Hepatocyte (in vitro differentiated cells): ENCODE data around the gene ITM2B. TPM values are rescaled to one million over a fixed set of nuclear protein-coding genes. Genes with fewer than 3 reads are reported as not detected.

Experiments used
- DNase-seq: peaks from one replicate; pipeline ENCODE4 v3.0.0-alpha.2; 2016; ENCODE audit warnings: low spot score
- H2AFZ ChIP-seq: fragments of 200-600 bp; sonication (generic); 2 replicates; pipeline ENCODE4 v1.6.0; 2016; ENCODE audit warnings: antibody characterized with exemption, mild to moderate bottlenecking
- H3K27ac ChIP-seq: fragments of 200-600 bp; sonication (generic); 2 replicates; pipeline ENCODE4 v1.5.1; 2016; ENCODE audit warnings: mild to moderate bottlenecking
- H3K27me3 ChIP-seq: fragments of 200-600 bp; sonication (generic); 2 replicates; pipeline ENCODE4 v1.6.1; 2016
- H3K36me3 ChIP-seq: fragments of 200-600 bp; sonication (generic); replicated peaks from 2 replicates; pipeline ENCODE4 v1.5.1; 2016; ENCODE audit warnings: low read depth; ENCODE audit not compliant: insufficient read depth
- H3K4me1 ChIP-seq: fragments of 200-600 bp; sonication (generic); 2 replicates; pipeline ENCODE4 v1.5.1; 2016; ENCODE audit warnings: mild to moderate bottlenecking, moderate library complexity; ENCODE audit not compliant: insufficient read depth
- H3K4me2 ChIP-seq: fragments of 200-600 bp; sonication (generic); 2 replicates; pipeline ENCODE4 v1.6.0; 2016
- H3K4me3 ChIP-seq: fragments of 200-600 bp; sonication (generic); 2 replicates; pipeline ENCODE4 v1.5.1; 2016; ENCODE audit warnings: mild to moderate bottlenecking
- H3K79me2 ChIP-seq: fragments of 200-600 bp; sonication (generic); 2 replicates; pipeline ENCODE4 v1.6.0; 2017; ENCODE audit warnings: mild to moderate bottlenecking
- H3K9me2 ChIP-seq: fragments of 200-600 bp; sonication (generic); replicated peaks from 2 replicates; pipeline ENCODE4 v1.6.0; 2017; ENCODE audit warnings: mild to moderate bottlenecking; ENCODE audit not compliant: insufficient read depth
- H3K9me3 ChIP-seq: fragments of 200-600 bp; sonication (generic); 2 replicates; pipeline ENCODE4 v1.5.1; 2016; ENCODE audit warnings: low read depth, mild to moderate bottlenecking
- H4K20me1 ChIP-seq: fragments of 200-600 bp; sonication (generic); 2 replicates; pipeline ENCODE4 v1.6.0; 2016; ENCODE audit warnings: mild to moderate bottlenecking; ENCODE audit not compliant: insufficient read depth, poor library complexity, severe bottlenecking
- CTCF ChIP-seq: fragments of 200-600 bp; sonication (generic); IDR thresholded peaks from 2 replicates; pipeline ENCODE4 v1.5.1; 2016; ENCODE audit warnings: antibody characterized with exemption, mild to moderate bottlenecking; ENCODE audit not compliant: poor library complexity
- EZH2 ChIP-seq: fragments of 200-600 bp; sonication (generic); IDR thresholded peaks from 2 replicates; pipeline ENCODE4 v1.6.1; 2016; ENCODE audit warnings: antibody characterized with exemption, mild to moderate bottlenecking, borderline replicate concordance
- EZH2phosphoT487 ChIP-seq: fragments of 200-600 bp; sonication (generic); IDR thresholded peaks from one replicate; pipeline ENCODE4 v1.6.1; 2018; ENCODE audit warnings: antibody characterized with exemption, mild to moderate bottlenecking, low read depth, moderate library complexity; ENCODE audit not compliant: unreplicated experiment, severe bottlenecking
- WGBS: methylation state at CpG from one replicate; pipeline ENCODE4 v1.1.6; 2016; ENCODE audit warnings: low lambda C conversion rate; ENCODE audit errors: missing lambda C conversion rate; 5-methylcytosine and 5-hydroxymethylcytosine counted together
- polyA plus RNA-seq: library from polyadenylated mRNA; unstranded; fragments of >200 nt; fragmentation: Nextera tagmentation; extraction: Ambion mirVana; gene quantifications from 2 replicates; pipeline ENCODE4 v1.2.1, GENCODE V29; 2016
- total RNA-seq: library from RNA; depleted of rRNA; stranded (reverse); fragments of >200 nt; gene quantifications from 2 replicates; pipeline ENCODE4 v1.2.3, GENCODE V29; 2014

ITM2B gene
- total and polyA plus RNA-seq, 2 experiments from 2014 or later, result 449 to 588 TPM

- H2AFZ ChIP-seq, result no peak overlapping the region
- no peaks in the 10 kb centered on the region for H3K9me3 ChIP-seq
- peaks cover 3% of the 10 kb centered on the region for H3K79me2 ChIP-seq
- H3K9me2 ChIP-seq, result no peaks in the 10 kb centered on the region
- WGBS, result 53% methylated on average over 2 of the region's 2 CpGs
- TF ChIP-seq EZH2 (no peak), EZH2phosphoT487 (no peak), CTCF (no peak)
- H3K27ac ChIP-seq, result no peak overlapping the region
- no peak overlapping the region for H3K4me2 ChIP-seq
- DNase-seq, result no peak
- H3K36me3 ChIP-seq, result no peaks in the 10 kb centered on the region
- no peaks in the 10 kb centered on the region for H3K27me3 ChIP-seq
- H4K20me1 ChIP-seq, result no peaks in the 10 kb centered on the region
- no peak overlapping the region for H3K4me3 ChIP-seq
- H3K4me1 ChIP-seq, result no peaks in the 10 kb centered on the region
These were observed 34.0 kb downstream of the ITM2B start for GRCh38 chr13:48266701-48267639.

GRCh38 chr13:48268019-48268418 lies 35.0 kb downstream of the ITM2B start:
- no peaks in the 10 kb centered on the region for H3K9me2 ChIP-seq
- no peak overlapping the region for H3K4me3 ChIP-seq
- no peaks in the 10 kb centered on the region for H3K36me3 ChIP-seq
- no peak overlapping the region for H3K27ac ChIP-seq
- no peaks in the 10 kb centered on the region for H3K27me3 ChIP-seq
- no peak overlapping the region for H3K4me2 ChIP-seq
- no peak for DNase-seq
- no peaks in the 10 kb centered on the region for H3K4me1 ChIP-seq
- H2AFZ ChIP-seq, result no peak overlapping the region
- no peaks in the 10 kb centered on the region for H4K20me1 ChIP-seq
- WGBS, result 97% methylated on average over 4 of the region's 4 CpGs
- peaks cover 3% of the 10 kb centered on the region for H3K79me2 ChIP-seq
- TF ChIP-seq CTCF (no peak), EZH2 (no peak)
- no peaks in the 10 kb centered on the region for H3K9me3 ChIP-seq

DNA sequence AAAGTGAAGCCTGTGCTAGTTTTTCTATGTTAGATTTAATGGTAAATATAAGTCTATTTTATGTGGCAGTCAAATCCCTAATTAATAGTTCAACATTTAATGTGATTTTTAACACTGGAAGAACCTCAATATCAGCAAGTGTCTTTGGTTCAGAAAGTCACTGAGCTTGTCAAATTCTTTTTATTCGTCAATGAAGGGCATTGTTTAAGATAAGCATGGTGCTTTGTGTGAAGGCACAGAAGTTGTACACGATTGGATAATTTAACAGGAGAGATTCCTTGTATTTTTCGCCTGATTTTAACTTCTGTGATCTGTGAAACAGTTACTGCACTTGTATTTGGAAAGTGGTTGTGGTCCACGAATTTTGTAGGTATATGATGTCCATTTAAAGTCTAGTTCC lies 40.3 kb downstream of the ITM2B start:
- TF ChIP-seq EZH2phosphoT487 (no peak), CTCF (no peak), EZH2 (no peak)
- Histone ChIP-seq H3K27me3 (no peaks in the 10 kb centered on the region), H3K36me3 (no peaks in the 10 kb centered on the region), H3K9me2 (no peaks in the 10 kb centered on the region), H4K20me1 (no peaks in the 10 kb centered on the region), H3K4me2 (no peak overlapping the region), H3K9me3 (no peaks in the 10 kb centered on the region), H3K4me1 (no peaks in the 10 kb centered on the region), H3K79me2 (no peaks in the 10 kb centered on the region), H3K27ac (no peak overlapping the region), H2AFZ (no peak overlapping the region), H3K4me3 (no peak overlapping the region)
- 88% methylated on average over 4 of the region's 4 CpGs for WGBS
- DNase-seq, result no peak
